A172 (cell line): ENCODE results near the gene SPAG17. TPM values are rescaled to one million over a fixed set of nuclear protein-coding genes. Genes with fewer than 3 reads are reported as not detected.

Source experiments
- DNase-seq: peaks from one replicate; pipeline ENCODE4 v3.0.0-alpha.2; 2015; ENCODE audit warnings: low spot score
- total RNA-seq: library from RNA; depleted of rRNA; stranded (reverse); fragments of >200 nt; shearing (Covaris generic); gene quantifications from 2 replicates; pipeline ENCODE4 v1.2.3, GENCODE V29; 2014

Gene SPAG17
- total RNA-seq, 1 experiment from 2014 or later = 0.12 TPM

- no peak for DNase-seq
Observed at GRCh38 chr1:118118873-118119463, 66.1 kb downstream of the SPAG17 start.

DNA sequence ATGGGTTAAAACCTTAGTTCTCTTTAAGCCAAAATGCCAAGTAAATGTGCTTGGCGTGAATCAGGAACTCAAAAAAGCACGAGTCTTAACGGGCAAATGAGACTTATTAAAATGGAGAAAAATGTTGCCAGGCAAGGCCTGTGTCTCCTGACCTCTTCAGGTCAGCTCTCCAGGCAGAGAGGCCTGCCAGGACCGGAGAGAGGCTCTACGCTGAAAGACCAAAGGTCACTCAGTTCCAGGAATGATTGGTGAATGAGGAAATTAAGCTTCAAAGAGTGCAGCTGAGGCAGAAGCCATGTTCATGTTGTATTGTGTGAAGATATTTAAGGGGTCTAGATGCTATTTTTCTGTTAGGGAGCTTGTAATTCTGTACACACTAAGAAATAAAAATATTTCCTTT, 66.6 kb downstream of the SPAG17 start:
- no peak for DNase-seq

DNA sequence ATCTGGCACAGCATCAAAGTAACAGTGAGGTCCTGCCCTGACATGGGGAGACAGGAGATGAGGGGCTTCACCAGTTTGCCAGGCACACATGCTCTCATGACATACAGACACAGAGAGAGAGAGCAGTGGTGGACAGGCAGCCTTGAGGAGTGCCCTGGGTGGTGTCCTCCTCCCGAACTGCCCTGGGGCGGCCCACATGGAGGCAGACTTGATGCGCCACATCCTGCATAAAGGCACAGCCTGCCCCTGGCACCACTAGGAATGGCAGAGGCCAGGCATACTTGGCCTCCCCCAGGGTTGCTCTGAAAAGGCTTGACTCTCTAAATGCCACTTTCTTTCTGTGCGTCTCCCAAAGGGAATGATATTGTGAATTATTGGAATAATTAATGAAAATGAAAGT, 67.5 kb downstream of the SPAG17 start:
- no peak for DNase-seq

DNA sequence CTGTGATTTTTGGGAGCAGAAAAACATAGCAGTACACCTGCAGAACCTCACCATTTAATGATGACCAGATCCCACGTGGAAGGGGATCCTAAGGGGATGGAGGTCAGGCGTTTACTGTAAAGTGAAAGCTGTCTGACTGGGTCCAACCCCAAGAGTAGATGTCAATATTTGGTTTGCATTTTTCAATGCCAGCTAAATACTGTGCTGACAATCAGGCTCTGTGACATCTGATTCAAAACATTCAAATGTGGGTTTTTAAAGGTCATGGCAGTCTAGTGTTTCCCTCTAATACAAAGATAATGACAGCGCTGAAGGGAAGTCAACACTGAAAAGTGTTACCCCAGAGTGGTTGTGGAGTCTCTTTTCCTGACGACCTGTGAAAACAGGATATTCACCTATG, 68.1 kb downstream of the SPAG17 start:
- DNase-seq = no peak

DNA sequence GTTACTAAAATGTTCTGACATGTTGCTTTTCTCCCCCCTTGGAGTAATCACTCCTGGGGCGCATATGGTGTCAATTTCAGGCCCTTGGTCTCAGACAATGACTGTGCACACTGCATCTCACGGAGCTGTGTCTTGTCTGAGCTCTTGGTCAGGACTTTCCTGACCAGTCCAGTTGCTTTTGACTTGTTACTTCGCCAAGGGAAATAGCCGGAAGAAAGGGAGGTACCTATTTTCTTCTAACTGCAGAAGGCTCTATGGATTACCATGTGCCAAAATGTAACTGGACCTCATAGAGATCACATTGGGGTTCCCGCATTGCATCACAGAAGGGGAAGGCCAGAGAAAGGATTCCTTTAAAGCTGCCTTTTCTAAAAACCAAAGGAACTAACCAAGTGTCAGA, 68.6 kb downstream of the SPAG17 start:
- DNase-seq = no peak

GRCh38 chr1:118115567-118116295, 69.3 kb downstream of the SPAG17 start:
- peak; percentile 59 for DNase-seq

DNA sequence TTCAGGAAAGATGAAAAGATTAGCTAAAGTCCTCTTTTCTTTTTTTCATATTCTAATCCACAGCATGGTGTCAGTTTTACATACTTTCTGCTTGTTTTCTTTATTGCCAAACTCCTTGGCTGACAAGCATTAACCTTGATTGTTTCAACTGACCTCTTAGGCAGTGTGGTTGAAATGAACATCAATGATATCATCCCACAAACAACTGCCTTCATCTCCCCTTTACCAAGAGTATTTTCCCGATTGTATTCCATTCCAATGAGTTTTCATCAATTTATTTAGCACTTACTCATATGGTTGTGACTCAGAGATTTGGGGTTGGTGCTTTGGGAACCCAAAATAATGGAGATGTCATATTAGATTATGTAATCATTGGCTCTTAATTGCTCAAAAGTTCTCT, 71.8 kb downstream of the SPAG17 start:
- DNase-seq = no peak

DNA sequence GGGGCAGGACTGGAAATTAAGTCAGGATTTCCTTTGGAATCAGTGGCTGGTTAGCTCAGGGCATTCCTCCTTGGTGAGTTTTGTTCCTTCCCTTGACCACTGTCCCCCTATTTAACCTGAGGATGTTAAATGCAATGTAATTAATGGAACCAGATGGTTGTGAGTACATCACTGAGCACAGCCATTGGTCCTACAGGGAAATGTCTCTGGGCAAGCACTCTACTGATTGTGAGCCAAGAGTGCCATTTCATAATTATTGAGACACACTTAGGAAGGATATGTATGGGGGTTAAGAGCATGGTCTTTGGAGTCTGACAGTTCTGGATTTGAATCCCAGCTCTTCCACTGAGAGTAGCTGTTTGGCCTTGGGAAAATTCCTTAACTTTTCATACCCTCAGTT, 74.4 kb downstream of the SPAG17 start:
- DNase-seq = no peak

GRCh38 chr1:118104951-118105350, 80.1 kb downstream of the SPAG17 start:
- DNase-seq = no peak

DNA sequence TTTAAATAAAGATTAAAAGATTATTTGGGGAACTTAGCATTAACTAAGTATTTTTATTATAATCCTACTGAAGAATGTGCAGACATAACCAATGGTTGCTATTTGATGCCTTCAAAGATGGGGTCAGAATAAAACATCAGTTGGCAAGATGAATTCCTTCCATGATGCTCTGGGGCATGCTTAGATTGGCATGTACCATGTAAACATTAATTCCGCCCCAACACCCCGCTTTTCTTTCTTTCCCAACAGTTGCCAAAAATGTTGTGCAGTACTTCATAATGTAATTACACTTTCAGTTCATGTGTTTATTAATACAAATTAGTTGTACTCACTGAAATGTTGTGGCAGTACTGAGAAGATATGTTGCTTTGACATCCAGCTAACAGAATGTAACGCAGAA, 82.6 kb downstream of the SPAG17 start:
- no peak for DNase-seq

DNA sequence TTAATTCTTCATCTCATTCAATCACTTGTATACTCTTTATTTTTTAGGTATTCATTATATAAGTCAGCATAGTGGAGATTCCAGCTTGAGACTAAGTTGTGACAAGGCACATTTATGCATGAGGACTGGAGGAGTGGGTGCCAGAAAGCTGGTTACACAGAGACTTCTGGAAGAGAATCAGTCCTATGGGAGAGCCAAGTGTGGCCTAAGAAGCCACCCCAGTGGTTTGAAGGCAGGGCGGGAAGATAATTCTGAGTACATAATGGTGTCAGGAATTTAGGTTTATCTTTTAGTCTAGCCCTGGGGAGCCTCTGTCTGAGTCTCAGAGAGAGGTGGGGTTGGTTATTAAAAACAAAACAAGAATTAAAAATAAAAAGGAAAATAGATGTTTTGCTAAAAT, 83.0 kb downstream of the SPAG17 start:
- no peak for DNase-seq

GRCh38 chr1:118101515-118101844, 83.5 kb downstream of the SPAG17 start:
- peak; percentile 83 for DNase-seq

- DNase-seq = peak; percentile 39
Observed at GRCh38 chr1:118100686-118101514, 84.1 kb downstream of the SPAG17 start.

GRCh38 chr1:118099686-118100085, 85.3 kb downstream of the SPAG17 start:
- DNase-seq = no peak

DNA sequence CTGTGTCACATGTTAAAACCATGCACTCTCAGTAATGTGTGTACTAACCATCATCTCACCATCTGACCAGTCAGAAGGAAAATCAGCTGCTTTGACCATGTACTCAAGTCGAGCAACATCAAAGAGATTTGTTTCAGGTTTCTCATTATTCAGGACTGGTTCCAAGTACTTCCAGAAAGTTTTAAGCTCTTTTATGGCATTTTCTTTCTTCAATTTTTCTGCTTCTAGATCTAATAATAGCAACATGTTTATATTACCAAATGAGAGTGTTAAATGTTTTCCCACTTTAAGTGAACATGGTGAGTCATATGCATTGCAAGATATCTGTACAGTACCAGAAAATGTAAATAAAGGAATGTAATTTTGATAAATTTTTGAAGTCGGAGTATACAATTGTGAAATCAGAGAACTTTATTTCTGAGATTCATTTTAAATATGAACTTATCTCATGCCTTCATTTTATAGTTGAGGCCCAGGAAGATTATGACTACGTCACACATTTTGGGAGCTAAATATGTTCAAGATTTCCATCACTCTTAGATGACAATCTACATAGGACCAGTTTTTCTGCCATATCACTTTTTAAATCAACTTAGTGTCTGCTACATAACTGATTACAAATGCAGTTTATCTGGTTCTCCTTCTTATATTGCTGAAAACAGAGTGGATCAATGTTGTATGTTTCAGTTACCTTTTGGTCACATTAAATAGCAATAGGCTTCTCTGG, 87.2 kb downstream of the SPAG17 start:
- DNase-seq = no peak

GRCh38 chr1:118093017-118093416, 92.0 kb downstream of the SPAG17 start:
- DNase-seq = no peak

- DNase-seq = no peak
Observed at GRCh38 chr1:118090130-118090529, 94.9 kb downstream of the SPAG17 start.

- DNase-seq = no peak
Observed at GRCh38 chr1:118085365-118085764, 99.7 kb downstream of the SPAG17 start.

- no peak for DNase-seq
Observed at GRCh38 chr1:118084400-118084799, 100.6 kb downstream of the SPAG17 start.

GRCh38 chr1:118082984-118083383, 102.0 kb downstream of the SPAG17 start:
- DNase-seq = no peak

- no peak for DNase-seq
Observed at GRCh38 chr1:118081387-118081786, 103.6 kb downstream of the SPAG17 start.

DNA sequence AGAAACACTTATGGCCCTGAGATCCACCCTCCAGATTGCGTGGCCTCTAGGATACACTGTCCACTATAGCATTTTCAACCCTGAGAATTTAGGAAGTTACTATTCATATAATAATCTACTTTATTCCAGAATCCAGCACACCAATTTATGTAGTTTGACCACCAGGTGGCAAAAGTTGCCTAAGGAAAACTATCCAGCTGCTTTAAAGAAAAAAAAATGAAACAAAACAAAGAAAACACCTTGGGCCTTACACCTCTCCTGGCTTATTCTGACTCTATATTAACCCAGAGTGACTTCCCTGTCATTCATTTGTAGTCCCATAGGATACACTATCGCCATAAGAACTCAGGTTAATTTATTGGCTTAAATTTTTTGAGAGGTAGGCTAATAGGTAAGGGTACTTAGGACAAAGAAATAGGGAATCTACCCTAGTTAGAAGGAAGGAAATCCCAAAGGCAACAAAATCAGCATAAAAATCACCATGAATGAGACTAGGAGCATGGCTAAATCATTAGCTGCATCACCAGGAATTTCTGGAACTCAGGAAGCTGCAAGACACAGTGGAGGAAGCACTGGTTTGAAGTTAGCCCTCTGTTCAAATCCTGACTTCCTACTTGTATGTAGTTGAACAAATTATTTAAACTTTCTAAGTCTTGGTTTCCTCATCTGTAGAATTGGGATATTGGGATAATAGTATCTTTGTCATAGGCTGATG, 107.5 kb downstream of the SPAG17 start:
- peak; percentile 33 for DNase-seq
